CD4-positive, CD25-positive, alpha-beta regulatory T cell (primary cell): ENCODE data around the gene DCPS. TPM values are rescaled to one million over a fixed set of nuclear protein-coding genes. Genes with fewer than 3 reads are reported as not detected.
"Not testable (repeated sequence)": the region's sequence is repeated elsewhere in the genome, so short reads cannot be mapped to it uniquely, and the experiment has no call there.

Experiments used
- ATAC-seq, 2 donors: fragments of 150-1000 bp; cut with Tn5 transposase; one replicate each; pipeline ENCODE4 v1.10.0; 2021; ENCODE audit warnings: low read depth in 2 of 2, moderate number of reproducible peaks in 2 of 2, moderate library complexity in 1 of 2
- DNase-seq, 3 donors: peaks; one replicate each; pipeline versions ENCODE4 v3.0.0 to v3.0.0-alpha.2; 2012 to 2022; ENCODE audit warnings: mixed read lengths in 1 of 3
- H3K27ac ChIP-seq: one replicate; pipeline ENCODE4 v1.7.0; 2013; ENCODE audit warnings: mild to moderate bottlenecking, low read length; ENCODE audit not compliant: insufficient read depth, poor library complexity, severe bottlenecking
- H3K27me3 ChIP-seq: one replicate; pipeline ENCODE4 v1.7.0; 2013; ENCODE audit warnings: low read length; ENCODE audit not compliant: control insufficient read depth, insufficient read depth
- H3K36me3 ChIP-seq: one replicate; pipeline ENCODE4 v1.7.0; 2013; ENCODE audit warnings: mild to moderate bottlenecking, low read length, moderate library complexity; ENCODE audit not compliant: control insufficient read depth, insufficient read depth
- H3K4me1 ChIP-seq: 2 replicates; pipeline ENCODE4 v1.7.0; 2013; ENCODE audit warnings: mild to moderate bottlenecking, low read length; ENCODE audit not compliant: insufficient read depth, control insufficient read depth, poor library complexity, severe bottlenecking
- H3K4me3 ChIP-seq: one replicate; pipeline ENCODE4 v1.7.0; 2013; ENCODE audit warnings: low read depth, mild to moderate bottlenecking, low read length, moderate library complexity
- H3K9me3 ChIP-seq, 2 experiments: 1 replicate in 1 of 2; 2 replicates in 1 of 2; pipeline ENCODE4 v1.7.0; 2013; ENCODE audit warnings: low read length in 2 of 2, mild to moderate bottlenecking in 1 of 2, moderate library complexity in 1 of 2; ENCODE audit not compliant: control insufficient read depth in 2 of 2
- H3K27ac Mint-ChIP-seq, 3 donors: one replicate each; pipeline ENCODE4 v1.8.0; 2020 to 2022; ENCODE audit warnings: mild to moderate bottlenecking in 3 of 3, mixed read lengths in 3 of 3, moderate library complexity in 2 of 3
- H3K27me3 Mint-ChIP-seq: one replicate; pipeline ENCODE4 v1.8.0; 2022; ENCODE audit warnings: mild to moderate bottlenecking, mixed read lengths
- H3K36me3 Mint-ChIP-seq: one replicate; pipeline ENCODE4 v1.8.0; 2020; ENCODE audit warnings: mixed read lengths
- H3K4me1 Mint-ChIP-seq, 4 donors: one replicate each; pipeline ENCODE4 v1.8.0; 2020 to 2022; ENCODE audit warnings: mixed read lengths in 4 of 4, mild to moderate bottlenecking in 1 of 4
- H3K4me3 Mint-ChIP-seq, 4 donors: one replicate each; pipeline ENCODE4 v1.8.0; 2020 to 2022; ENCODE audit warnings: mild to moderate bottlenecking in 4 of 4, mixed read lengths in 4 of 4, moderate library complexity in 3 of 4
- H3K9me3 Mint-ChIP-seq, 7 donors: one replicate each; pipeline ENCODE4 v1.8.0; 2020 to 2022; ENCODE audit warnings: mixed read lengths in 7 of 7, mild to moderate bottlenecking in 3 of 7, moderate library complexity in 2 of 7
- polyA plus RNA-seq, 4 donors: library from polyadenylated mRNA; unstranded; fragments of 300-500 nt; fragmentation: Illumina TruSeq; gene quantifications; one replicate each; pipeline ENCODE4 v1.2.3, GENCODE V29; 2021
- total RNA-seq: library from RNA; stranded (reverse); gene quantifications from one replicate; pipeline ENCODE4 v1.2.3, GENCODE V29; 2022

The DCPS gene
- total and polyA plus RNA-seq, 5 donors from 2014 or later = 18.1 to 57.6 (median 47.7) TPM

DNA sequence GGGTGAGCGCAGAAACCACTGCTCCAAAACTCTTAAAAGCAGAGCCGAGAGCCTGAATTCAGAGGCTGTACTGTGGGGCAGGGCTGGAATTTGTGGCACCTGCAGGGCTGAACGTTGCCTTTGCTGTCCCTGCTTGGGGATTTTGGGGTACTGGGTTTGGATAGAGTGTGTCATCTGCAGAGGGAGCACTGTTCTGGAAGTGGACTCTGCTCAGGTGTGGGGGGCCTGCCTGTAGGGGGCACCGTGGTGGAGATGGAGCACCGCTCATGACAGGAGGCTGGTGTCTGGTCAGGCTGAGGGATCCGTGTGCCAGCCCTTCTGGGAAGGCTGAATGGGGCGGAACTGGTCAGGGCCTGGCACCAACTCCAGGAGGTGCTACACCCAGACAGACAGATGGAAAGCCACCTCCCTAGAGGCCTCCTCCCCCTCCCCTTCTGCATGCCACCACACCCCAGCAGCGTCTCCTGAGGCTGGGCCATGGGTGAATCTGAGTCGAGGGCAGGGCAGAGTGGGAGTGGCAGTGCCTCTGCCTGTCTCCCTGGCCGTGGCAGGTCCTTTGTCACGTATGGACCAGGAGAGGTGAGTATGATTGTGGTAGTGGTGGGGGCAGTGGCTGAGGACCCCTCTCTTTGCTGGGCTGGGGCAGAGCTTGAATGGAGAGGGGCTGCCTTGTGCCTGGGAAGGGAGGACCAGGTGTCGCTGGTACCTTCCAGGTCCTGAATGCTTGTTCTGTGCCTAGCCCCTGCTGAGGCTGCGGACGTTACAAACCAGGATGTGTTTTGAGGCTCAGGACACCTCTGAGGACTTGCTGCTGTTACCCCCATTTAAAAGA is 63.2 kb downstream of the DCPS start:
- H3K36me3 Mint-ChIP-seq, H3K4me1 ChIP-seq, H3K4me1 Mint-ChIP-seq, H3K27ac Mint-ChIP-seq, H3K36me3 ChIP-seq, H3K27ac ChIP-seq, H3K4me3 ChIP-seq, H3K9me3 ChIP-seq, H3K27me3 ChIP-seq, DNase-seq, H3K9me3 Mint-ChIP-seq, ATAC-seq, H3K27me3 Mint-ChIP-seq: not testable (repeated sequence)
- H3K4me3 Mint-ChIP-seq = peak overlapping the region in 1 of 4 donors; percentile 86

DNA sequence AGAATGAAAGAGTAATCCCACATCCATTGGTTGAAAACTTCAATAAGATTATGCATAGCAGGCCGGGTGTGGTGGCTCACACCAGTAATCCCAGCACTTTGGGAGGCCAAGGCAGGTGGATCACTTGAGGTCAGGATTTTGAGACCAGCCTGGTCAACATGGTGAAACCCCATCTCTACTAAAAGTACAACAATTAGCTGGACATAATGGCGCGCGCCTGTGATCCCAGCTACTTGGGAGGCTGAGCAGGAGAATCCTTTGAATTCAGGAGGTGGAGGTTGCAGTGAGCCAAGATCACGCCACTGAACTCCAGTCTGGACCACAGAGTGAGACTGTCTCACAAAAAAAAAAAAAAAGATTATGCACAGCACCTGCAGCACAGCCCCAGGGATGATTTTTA is 63.9 kb downstream of the DCPS start:
- H3K4me3 Mint-ChIP-seq, H3K36me3 ChIP-seq, H3K36me3 Mint-ChIP-seq, H3K9me3 Mint-ChIP-seq, H3K9me3 ChIP-seq, DNase-seq, H3K27ac ChIP-seq, H3K27ac Mint-ChIP-seq, H3K27me3 ChIP-seq, H3K4me1 Mint-ChIP-seq, H3K4me1 ChIP-seq, H3K27me3 Mint-ChIP-seq, ATAC-seq, H3K4me3 ChIP-seq: not testable (repeated sequence)

DNA sequence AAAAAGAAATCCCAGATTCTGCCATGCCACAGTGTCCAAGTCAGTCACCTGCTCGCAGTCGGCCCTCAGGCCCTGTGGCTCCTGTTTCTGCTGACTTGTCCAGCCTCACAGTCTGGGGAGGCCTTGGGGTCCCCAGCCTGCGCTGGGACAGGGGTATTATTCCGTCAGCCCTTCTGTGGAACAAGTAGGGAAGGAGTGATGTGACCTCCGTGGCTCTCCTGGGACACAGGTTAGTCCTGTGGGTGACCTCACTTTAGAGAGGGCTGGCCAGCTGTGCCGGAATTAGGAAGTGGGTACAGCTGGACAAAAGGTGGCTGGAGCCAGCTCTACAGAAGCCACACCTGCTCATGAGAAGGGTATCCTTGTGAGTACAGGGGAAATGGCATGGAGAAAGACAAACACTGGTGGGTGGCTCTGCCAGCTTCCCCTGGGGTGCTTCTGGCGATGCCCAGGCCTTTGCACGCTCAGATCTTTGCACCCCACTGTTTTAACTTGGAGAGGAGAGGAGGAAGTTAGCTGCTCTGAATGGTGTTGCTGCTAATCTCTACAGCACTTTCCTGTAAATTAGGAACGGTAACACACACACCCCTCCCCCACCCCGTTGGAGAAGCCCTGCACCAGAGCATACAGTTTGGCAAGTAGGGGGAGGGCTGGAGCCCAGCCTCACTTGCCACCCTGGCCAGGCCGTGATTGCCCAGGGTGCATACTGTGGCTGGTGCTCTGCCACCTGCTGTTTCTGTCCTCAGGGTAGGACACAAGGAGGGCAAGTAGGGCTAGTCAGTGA is 64.7 kb downstream of the DCPS start:
- H3K4me3 ChIP-seq, H3K9me3 Mint-ChIP-seq, H3K4me1 ChIP-seq, H3K27ac Mint-ChIP-seq, H3K4me1 Mint-ChIP-seq, H3K9me3 ChIP-seq, ATAC-seq, H3K27ac ChIP-seq, H3K4me3 Mint-ChIP-seq, DNase-seq, H3K27me3 Mint-ChIP-seq, H3K36me3 ChIP-seq, H3K36me3 Mint-ChIP-seq, H3K27me3 ChIP-seq: not testable (repeated sequence)

DNA sequence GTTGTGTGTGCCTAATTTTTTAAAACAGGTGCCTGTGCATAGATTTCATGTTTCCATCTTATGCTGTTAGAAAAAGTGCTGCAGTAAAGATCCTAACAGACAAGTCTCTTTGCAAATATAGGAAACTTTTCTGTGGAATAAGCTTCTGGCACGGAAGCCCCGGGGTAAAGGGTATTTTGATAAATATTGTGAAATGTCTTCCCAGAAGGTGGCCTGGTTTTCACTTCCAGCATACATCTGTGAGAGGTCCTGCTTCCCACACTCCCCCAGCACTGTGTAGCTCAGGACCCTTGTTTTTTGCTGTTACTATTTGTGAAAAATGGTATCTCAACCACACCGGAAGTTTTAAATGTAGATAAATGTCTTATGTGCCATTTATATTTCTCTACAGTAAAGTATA is 66.2 kb downstream of the DCPS start:
- DNase-seq (no peak), ATAC-seq (no peak)
- H3K27me3 Mint-ChIP-seq = no peaks in the 10 kb centered on the region
- H3K9me3 ChIP-seq = no peaks in the 10 kb centered on the region
- H3K36me3 ChIP-seq = no peaks in the 10 kb centered on the region
- H3K4me3 ChIP-seq = no peak overlapping the region
- H3K4me1 ChIP-seq = no peaks in the 10 kb centered on the region
- peaks cover 4% of the 10 kb centered on the region for H3K36me3 Mint-ChIP-seq
- H3K27ac ChIP-seq = no peak overlapping the region
- no peaks in the 10 kb centered on the region for H3K9me3 Mint-ChIP-seq
- H3K4me3 Mint-ChIP-seq = no peak overlapping the region
- peaks cover 0 to 2% (median 0%) of the 10 kb centered on the region in 4 donors for H3K4me1 Mint-ChIP-seq
- H3K27me3 ChIP-seq = no peaks in the 10 kb centered on the region
- H3K27ac Mint-ChIP-seq = peak overlapping the region in 1 of 3 donors; percentile 4

DNA sequence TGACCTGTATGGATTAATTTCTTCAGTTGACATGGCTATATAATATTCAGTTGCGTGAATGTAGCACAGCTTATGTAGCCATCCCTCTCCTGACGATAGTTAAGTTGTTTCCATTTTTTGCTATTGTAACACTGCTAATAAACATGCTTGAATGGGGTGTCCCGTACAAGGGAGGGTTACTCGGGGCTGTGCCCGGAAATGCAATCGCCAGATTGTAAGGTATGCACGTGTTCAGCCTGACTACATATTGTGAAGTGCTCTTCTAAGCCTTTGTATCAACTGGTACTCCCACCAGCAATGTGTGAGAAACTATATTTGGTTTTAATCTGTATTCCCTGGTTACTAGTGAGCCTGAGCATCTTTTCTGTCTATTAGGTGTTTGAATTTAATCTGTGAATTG is 67.7 kb downstream of the DCPS start:
- Histone ChIP-seq H3K4me1 (no peaks in the 10 kb centered on the region), H3K9me3 (no peaks in the 10 kb centered on the region), H3K36me3 (no peaks in the 10 kb centered on the region), H3K27ac (no peak overlapping the region), H3K27me3 (no peaks in the 10 kb centered on the region), H3K4me3 (no peak overlapping the region)
- no peak for ATAC-seq
- peaks cover 0 to 2% (median 0%) of the 10 kb centered on the region in 4 donors for H3K4me1 Mint-ChIP-seq
- DNase-seq = no peak
- no peaks in the 10 kb centered on the region for H3K27me3 Mint-ChIP-seq
- H3K4me3 Mint-ChIP-seq = no peak overlapping the region
- H3K36me3 Mint-ChIP-seq = peaks cover 4% of the 10 kb centered on the region
- H3K9me3 Mint-ChIP-seq = no peaks in the 10 kb centered on the region
- no peak overlapping the region for H3K27ac Mint-ChIP-seq

DNA sequence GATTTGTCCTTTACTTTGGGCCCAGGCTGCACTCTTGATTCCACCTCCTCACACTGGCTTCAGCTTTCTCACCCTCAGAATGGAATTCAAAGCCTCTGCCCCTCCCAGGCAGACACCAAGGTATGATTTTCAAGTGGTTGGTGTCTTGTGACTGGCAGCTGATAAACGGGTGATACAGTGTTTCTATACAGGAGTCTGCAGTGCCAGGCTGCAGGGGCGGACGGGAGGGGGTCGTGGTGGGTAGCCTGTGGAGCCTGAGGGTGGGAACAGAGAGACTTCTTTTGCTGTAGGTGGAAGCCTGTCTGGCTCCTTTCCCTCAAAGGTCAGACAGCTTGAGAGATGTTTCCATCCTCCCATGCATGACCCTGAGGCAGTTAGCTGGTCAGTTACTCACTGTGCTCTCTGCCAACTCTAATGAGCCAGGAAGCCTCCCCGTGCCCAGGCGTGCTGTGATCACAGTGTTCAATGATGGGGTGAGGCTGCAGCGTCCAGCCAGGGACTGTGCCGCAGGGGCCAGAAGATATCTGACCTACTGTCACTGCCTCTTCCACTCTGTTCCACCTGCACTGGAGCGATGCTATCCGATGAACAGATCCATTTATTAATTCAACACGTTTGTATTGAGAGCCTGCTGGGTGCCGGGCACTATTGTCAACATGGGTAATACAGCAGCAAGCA is 69.7 kb downstream of the DCPS start:
- not testable (repeated sequence) for H3K27ac ChIP-seq, H3K9me3 ChIP-seq, H3K4me1 Mint-ChIP-seq, H3K27ac Mint-ChIP-seq, H3K4me3 Mint-ChIP-seq, ATAC-seq, DNase-seq, H3K4me1 ChIP-seq, H3K9me3 Mint-ChIP-seq, H3K27me3 ChIP-seq, H3K4me3 ChIP-seq, H3K27me3 Mint-ChIP-seq, H3K36me3 Mint-ChIP-seq, H3K36me3 ChIP-seq

DNA sequence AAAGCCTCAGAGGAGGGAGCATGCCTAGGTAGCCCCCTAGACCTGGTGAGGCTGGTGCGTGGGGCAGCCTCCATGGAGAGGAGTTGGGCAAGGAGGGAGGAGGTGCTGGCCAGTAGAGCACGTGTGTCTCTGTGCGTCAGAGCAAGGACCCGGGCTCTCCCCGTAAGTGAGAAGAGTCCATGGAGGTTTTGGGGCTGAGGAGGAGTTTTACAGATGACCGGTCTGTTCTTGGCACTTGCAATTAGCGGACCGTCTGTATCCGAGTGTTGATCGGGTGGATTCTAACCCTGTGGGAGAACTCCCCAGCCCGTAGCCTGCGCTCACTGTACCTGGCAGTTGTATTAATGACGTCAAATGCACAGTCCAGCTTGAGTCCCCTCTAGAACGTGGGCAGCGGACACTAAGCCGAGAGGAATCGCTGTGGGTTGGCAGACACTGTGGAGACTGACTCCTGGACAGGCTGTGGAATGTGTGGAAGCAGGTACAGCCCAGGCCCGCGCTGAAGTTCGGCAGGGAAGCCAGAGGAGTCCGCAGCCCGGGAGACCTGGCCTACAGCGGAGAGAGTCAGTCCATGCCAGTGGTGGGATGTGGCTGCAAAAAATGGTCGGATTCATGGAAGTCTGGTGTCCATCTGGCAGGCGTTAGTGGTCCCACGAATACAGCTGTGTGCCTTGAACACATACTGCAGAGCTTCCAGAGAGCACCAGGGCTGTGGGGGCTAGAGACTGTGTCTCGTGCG is 70.9 kb downstream of the DCPS start:
- ATAC-seq, H3K9me3 ChIP-seq, H3K4me1 ChIP-seq, DNase-seq, H3K4me3 Mint-ChIP-seq, H3K9me3 Mint-ChIP-seq, H3K27me3 ChIP-seq, H3K27ac ChIP-seq, H3K27me3 Mint-ChIP-seq, H3K4me3 ChIP-seq, H3K36me3 ChIP-seq, H3K36me3 Mint-ChIP-seq, H3K4me1 Mint-ChIP-seq: not testable (repeated sequence)
- peak overlapping the region in 1 of 3 donors; percentile 67 for H3K27ac Mint-ChIP-seq
